Mammary epithelial cell (primary cell): ENCODE results near the gene LRRC8B.

ENCODE experiments used
- EZH2 ChIP-seq: IDR thresholded peaks from 2 replicates; pipeline ENCODE4 v1.6.1; 2012; ENCODE audit warnings: low read length, inconsistent platforms, borderline replicate concordance
- TF ChIP-seq, protein P1 (sequence below), 2 donors: IDR thresholded peaks in 1 of 2; conservative IDR thresholded peaks in 1 of 2; 2 replicates each; pipeline ENCODE4 v1.5.1; 2011 to 2012; ENCODE audit warnings: inconsistent platforms in 2 of 2, low read length in 2 of 2, mild to moderate bottlenecking in 2 of 2, control low read depth in 1 of 2, low read depth in 1 of 2; ENCODE audit not compliant: insufficient read depth in 1 of 2; ENCODE audit errors: extremely low read depth in 1 of 2

DNA sequence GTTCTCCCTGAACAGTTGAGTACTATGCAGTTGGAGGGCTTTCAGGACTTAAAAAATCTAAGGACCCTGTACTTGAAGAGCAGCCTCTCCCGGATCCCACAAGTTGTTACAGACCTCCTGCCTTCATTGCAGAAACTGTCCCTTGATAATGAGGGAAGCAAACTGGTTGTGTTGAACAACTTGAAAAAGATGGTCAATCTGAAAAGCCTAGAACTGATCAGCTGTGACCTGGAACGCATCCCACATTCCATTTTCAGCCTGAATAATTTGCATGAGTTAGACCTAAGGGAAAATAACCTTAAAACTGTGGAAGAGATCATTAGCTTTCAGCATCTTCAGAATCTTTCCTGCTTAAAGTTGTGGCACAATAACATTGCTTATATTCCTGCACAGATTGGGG, 59.6 kb downstream of the LRRC8B start:
- no peak for TF ChIP-seq EZH2
- TF ChIP-seq, protein P1, sequence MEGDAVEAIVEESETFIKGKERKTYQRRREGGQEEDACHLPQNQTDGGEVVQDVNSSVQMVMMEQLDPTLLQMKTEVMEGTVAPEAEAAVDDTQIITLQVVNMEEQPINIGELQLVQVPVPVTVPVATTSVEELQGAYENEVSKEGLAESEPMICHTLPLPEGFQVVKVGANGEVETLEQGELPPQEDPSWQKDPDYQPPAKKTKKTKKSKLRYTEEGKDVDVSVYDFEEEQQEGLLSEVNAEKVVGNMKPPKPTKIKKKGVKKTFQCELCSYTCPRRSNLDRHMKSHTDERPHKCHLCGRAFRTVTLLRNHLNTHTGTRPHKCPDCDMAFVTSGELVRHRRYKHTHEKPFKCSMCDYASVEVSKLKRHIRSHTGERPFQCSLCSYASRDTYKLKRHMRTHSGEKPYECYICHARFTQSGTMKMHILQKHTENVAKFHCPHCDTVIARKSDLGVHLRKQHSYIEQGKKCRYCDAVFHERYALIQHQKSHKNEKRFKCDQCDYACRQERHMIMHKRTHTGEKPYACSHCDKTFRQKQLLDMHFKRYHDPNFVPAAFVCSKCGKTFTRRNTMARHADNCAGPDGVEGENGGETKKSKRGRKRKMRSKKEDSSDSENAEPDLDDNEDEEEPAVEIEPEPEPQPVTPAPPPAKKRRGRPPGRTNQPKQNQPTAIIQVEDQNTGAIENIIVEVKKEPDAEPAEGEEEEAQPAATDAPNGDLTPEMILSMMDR (conservative IDR thresholded peaks at IDR 0.05 in 1 of 2, IDR thresholded peaks at IDR 0.05 in 1 of 2; ENCODE audit: extremely low read depth in 1 of 2, insufficient read depth in 1 of 2, low read depth in 1 of 2, low read length in 2 of 2) = no peak
